WTC11 (cell line): ENCODE measurements around the gene CARD9. TPM values are rescaled to one million over a fixed set of nuclear protein-coding genes. Genes with fewer than 3 reads are reported as not detected.

Experiments used
- ATAC-seq: fragments of 200-7000 bp; cut with Tn5 transposase; 2 replicates; pipeline ENCODE4 v1.10.0; 2021; ENCODE audit warnings: mild to moderate bottlenecking, moderate library complexity
- CTCF ChIA-PET: fragments of 300-600 bp; sonication (Branson Sonifier 250); formaldehyde crosslinking; loops from one replicate; lab custom pipeline; 2021; ENCODE audit warnings: antibody characterized with exemption; lab: Charles Lee
- POLR2A ChIA-PET: fragments of 350-600 bp; sonication (Branson Sonifier 250); formaldehyde crosslinking; loops from one replicate; lab custom pipeline; 2021; ENCODE audit warnings: antibody characterized with exemption; lab: Charles Lee
- DNase-seq: peaks from one replicate; pipeline ENCODE4 v3.0.0; 2021; ENCODE audit warnings: low spot score
- H3K27ac Mint-ChIP-seq: 2 replicates; pipeline ENCODE4 v1.8.0; 2021; ENCODE audit warnings: mixed read lengths
- H3K27me3 Mint-ChIP-seq: 2 replicates; pipeline ENCODE4 v1.8.0; 2021; ENCODE audit warnings: low read depth, mild to moderate bottlenecking, moderate library complexity, mixed read lengths
- H3K36me3 Mint-ChIP-seq: 2 replicates; pipeline ENCODE4 v1.8.0; 2021; ENCODE audit warnings: mixed read lengths
- H3K4me1 Mint-ChIP-seq: 2 replicates; pipeline ENCODE4 v1.8.0; 2022; ENCODE audit warnings: mixed read lengths
- H3K4me3 Mint-ChIP-seq: 2 replicates; pipeline ENCODE4 v1.8.0; 2021; ENCODE audit warnings: mild to moderate bottlenecking, moderate library complexity, mixed read lengths
- H3K9me3 Mint-ChIP-seq: 2 replicates; pipeline ENCODE4 v1.8.0; 2021; ENCODE audit warnings: mixed read lengths
- AFF4 ChIP-seq: sonication (generic); formaldehyde crosslinking; IDR thresholded peaks from 2 replicates; pipeline ENCODE4 v1.8.1; 2023; ENCODE audit warnings: mild to moderate bottlenecking, missing genetic modification reagents, borderline replicate concordance
- EMX1 ChIP-seq: fragments of 250-450 bp; sonication (Bioruptor Pico); IDR thresholded peaks from 2 replicates; pipeline ENCODE4 v1.8.0; 2021; ENCODE audit warnings: mild to moderate bottlenecking
- FOXP1 ChIP-seq: sonication (generic); formaldehyde crosslinking; IDR thresholded peaks from 2 replicates; pipeline ENCODE4 v1.8.0; 2022; ENCODE audit warnings: missing genetic modification reagents, mild to moderate bottlenecking, moderate library complexity, borderline replicate concordance
- FOXP4 ChIP-seq: sonication (generic); formaldehyde crosslinking; IDR thresholded peaks from 2 replicates; pipeline ENCODE4 v1.8.0; 2022; ENCODE audit warnings: mild to moderate bottlenecking, missing genetic modification reagents
- HMGXB4 ChIP-seq: sonication (generic); formaldehyde crosslinking; IDR thresholded peaks from 2 replicates; pipeline ENCODE4 v1.8.1; 2023; ENCODE audit warnings: mild to moderate bottlenecking, moderate library complexity, missing genetic modification reagents
- IRF2 ChIP-seq: sonication (generic); formaldehyde crosslinking; IDR thresholded peaks from 2 replicates; pipeline ENCODE4 v1.8.0; 2022; ENCODE audit warnings: low read depth, missing genetic modification reagents, borderline replicate concordance
- JAZF1 ChIP-seq: fragments of 250-450 bp; sonication (Bioruptor Pico); IDR thresholded peaks from 2 replicates; pipeline ENCODE4 v1.9.0; 2021; ENCODE audit warnings: moderate library complexity, mild to moderate bottlenecking, inconsistent platforms
- NFATC4 ChIP-seq: fragments of 250-450 bp; sonication (Bioruptor Pico); IDR thresholded peaks from 2 replicates; pipeline ENCODE4 v1.9.0; 2021; ENCODE audit warnings: mild to moderate bottlenecking
- PREB ChIP-seq: sonication (generic); formaldehyde crosslinking; IDR thresholded peaks from 2 replicates; pipeline ENCODE4 v1.8.1; 2022; ENCODE audit warnings: mild to moderate bottlenecking, missing genetic modification reagents, moderate library complexity, borderline replicate concordance
- RELA ChIP-seq: sonication (generic); formaldehyde crosslinking; IDR thresholded peaks from 2 replicates; pipeline ENCODE4 v1.8.1; 2022; ENCODE audit warnings: missing genetic modification reagents, mild to moderate bottlenecking, borderline replicate concordance
- TEAD4 ChIP-seq: sonication (generic); formaldehyde crosslinking; IDR thresholded peaks from 2 replicates; pipeline ENCODE4 v1.8.0; 2022; ENCODE audit warnings: mild to moderate bottlenecking, missing genetic modification reagents
- ZNF138 ChIP-seq: sonication (generic); formaldehyde crosslinking; conservative IDR thresholded peaks from 2 replicates; pipeline ENCODE4 v1.8.1; 2022; ENCODE audit warnings: mild to moderate bottlenecking, moderate library complexity, missing genetic modification reagents
- ZNF219 ChIP-seq: sonication (generic); formaldehyde crosslinking; IDR thresholded peaks from 2 replicates; pipeline ENCODE4 v1.8.0; 2023; ENCODE audit warnings: missing genetic modification reagents, mild to moderate bottlenecking, borderline replicate concordance
- ZNF263 ChIP-seq: sonication (generic); formaldehyde crosslinking; IDR thresholded peaks from 2 replicates; pipeline ENCODE4 v1.8.1; 2022; ENCODE audit warnings: low read depth, mild to moderate bottlenecking, moderate library complexity, missing genetic modification reagents
- ZNF423 ChIP-seq: fragments of 250-450 bp; sonication (Bioruptor Pico); IDR thresholded peaks from 2 replicates; pipeline ENCODE4 v2.1.2; 2022; ENCODE audit warnings: mild to moderate bottlenecking, moderate library complexity
- total RNA-seq: library from RNA; stranded (reverse); gene quantifications from 3 replicates; pipeline ENCODE4 v1.2.3, GENCODE V29; 2021

Gene CARD9
- total RNA-seq, 1 experiment from 2014 or later, result 0.96 TPM

- H3K4me3 Mint-ChIP-seq, result no peak overlapping the region
- no peak for ATAC-seq
- CTCF ChIA-PET, result interaction anchor here (1.2 to 3.3 kb wide), 3 partner anchors 18 to 22 kb away, joined by 3 to 41 read pairs (median 33); partner anchors contain the start of gene DNLZ
- no peaks in the 10 kb centered on the region for H3K4me1 Mint-ChIP-seq
- no peaks in the 10 kb centered on the region for H3K9me3 Mint-ChIP-seq
- no peaks in the 10 kb centered on the region for H3K27me3 Mint-ChIP-seq
- no peak overlapping the region for H3K27ac Mint-ChIP-seq
- POLR2A ChIA-PET, result no interaction called here
- DNase-seq, result no peak
- H3K36me3 Mint-ChIP-seq, result no peaks in the 10 kb centered on the region
- TF ChIP-seq FOXP1 (CRISPR knock-in tag) (0 out of 2 replicates have a peak, but pooled peaks have one; percentile 10), ZNF263 (CRISPR knock-in tag) (no peak)
- TF ChIP-seq, all 79 proteins: peak for 1
Measured at GRCh38 chr9:136344544-136345280, 28.8 kb downstream of the CARD9 start.

- Mint-ChIP-seq H3K27me3 (no peaks in the 10 kb centered on the region), H3K27ac (no peak overlapping the region)
- TF ChIP-seq JAZF1 (CRISPR knock-in tag) (no peak), IRF2 (CRISPR knock-in tag) (no peak), FOXP4 (CRISPR knock-in tag) (no peak), PREB (no peak), ZNF219 (no peak), ZNF138 (CRISPR knock-in tag) (no peak), NFATC4 (no peak)
- TF ChIP-seq, all 79 proteins: peak for 0
- Mint-ChIP-seq H3K9me3 (no peaks in the 10 kb centered on the region), H3K36me3 (no peaks in the 10 kb centered on the region), H3K4me1 (no peaks in the 10 kb centered on the region), H3K4me3 (no peak overlapping the region)
- no peak for ATAC-seq
- ChIA-PET CTCF (interaction anchor here (3.3 kb wide), 1 partner anchor 19 kb away, joined by 33 read pairs; the partner anchor contains the start of gene DNLZ), POLR2A (no interaction called here)
- DNase-seq, result no peak
Measured at GRCh38 chr9:136343884-136344269, 29.6 kb downstream of the CARD9 start.

GRCh38 chr9:136343121-136343883 lies 30.2 kb downstream of the CARD9 start:
- CTCF ChIA-PET, result interaction anchor here (0.6 to 3.3 kb wide), 5 partner anchors 20 to 724 kb away, joined by 3 to 33 read pairs (median 4); partner anchors contain the start of gene DNLZ
- TF ChIP-seq TEAD4 (CRISPR knock-in tag) (no peak), ZNF138 (CRISPR knock-in tag) (no peak)
- no peaks in the 10 kb centered on the region for H3K27me3 Mint-ChIP-seq
- no peaks in the 10 kb centered on the region for H3K9me3 Mint-ChIP-seq
- DNase-seq (no peak), ATAC-seq (peak; percentile 4; the same call in 1 of the 2 replicates)
- H3K27ac Mint-ChIP-seq, result no peak overlapping the region
- H3K4me3 Mint-ChIP-seq, result peak overlapping the region; percentile 53
- H3K36me3 Mint-ChIP-seq, result no peaks in the 10 kb centered on the region
- no peaks in the 10 kb centered on the region for H3K4me1 Mint-ChIP-seq
- POLR2A ChIA-PET, result interaction anchor here (1.3 kb wide), 1 partner anchor 19 kb away, joined by 3 read pairs; no protein-coding TSS in a partner anchor

GRCh38 chr9:136342181-136343120 lies 31.0 kb downstream of the CARD9 start:
- DNase-seq (peak; percentile 92), ATAC-seq (peak; percentile 57)
- ChIA-PET CTCF (interaction anchor here (0.6 to 3.3 kb wide), 12 partner anchors 11 to 300 kb away, joined by 3 to 33 read pairs (median 4); partner anchors contain the start of gene DNLZ), POLR2A (interaction anchor here (1.3 kb wide), 1 partner anchor 20 kb away, joined by 3 read pairs; no protein-coding TSS in a partner anchor)
- no peaks in the 10 kb centered on the region for H3K27me3 Mint-ChIP-seq
- H3K36me3 Mint-ChIP-seq, result no peaks in the 10 kb centered on the region
- H3K4me3 Mint-ChIP-seq, result peak overlapping the region; percentile 53
- H3K9me3 Mint-ChIP-seq, result no peaks in the 10 kb centered on the region
- H3K27ac Mint-ChIP-seq, result no peak overlapping the region
- no peaks in the 10 kb centered on the region for H3K4me1 Mint-ChIP-seq
- TF ChIP-seq ZNF423 (CRISPR knock-in tag), result 0 out of 2 replicates have a peak, but pooled peaks have one; percentile 2
- no peak for TF ChIP-seq EMX1 (CRISPR knock-in tag)
- no peak; the same call in 1 of the 2 replicates for TF ChIP-seq HMGXB4 (CRISPR knock-in tag)
- no peak for TF ChIP-seq AFF4 (CRISPR knock-in tag)
- no peak for TF ChIP-seq RELA (CRISPR knock-in tag)
